Epithelial cell of esophagus (primary cell): ENCODE data around the gene NISCH.
A peak's percentile ranks its signal among the peaks of the same experiment; 100 is the strongest.

Source experiments
- DNase-seq: peaks from one replicate; pipeline ENCODE4 v3.0.0; 2010; ENCODE audit warnings: low read depth
- H3K4me3 ChIP-seq: 2 replicates; pipeline ENCODE4 v1.5.1; 2011; ENCODE audit warnings: mild to moderate bottlenecking, low read length, control low read depth
- TF ChIP-seq, protein P1 (sequence below): IDR thresholded peaks from 2 replicates; pipeline ENCODE4 v1.5.1; 2011; ENCODE audit warnings: low read depth, mild to moderate bottlenecking, low read length, control low read depth, inconsistent platforms; ENCODE audit not compliant: insufficient read depth; ENCODE audit errors: missing control alignments

NISCH gene

DNA sequence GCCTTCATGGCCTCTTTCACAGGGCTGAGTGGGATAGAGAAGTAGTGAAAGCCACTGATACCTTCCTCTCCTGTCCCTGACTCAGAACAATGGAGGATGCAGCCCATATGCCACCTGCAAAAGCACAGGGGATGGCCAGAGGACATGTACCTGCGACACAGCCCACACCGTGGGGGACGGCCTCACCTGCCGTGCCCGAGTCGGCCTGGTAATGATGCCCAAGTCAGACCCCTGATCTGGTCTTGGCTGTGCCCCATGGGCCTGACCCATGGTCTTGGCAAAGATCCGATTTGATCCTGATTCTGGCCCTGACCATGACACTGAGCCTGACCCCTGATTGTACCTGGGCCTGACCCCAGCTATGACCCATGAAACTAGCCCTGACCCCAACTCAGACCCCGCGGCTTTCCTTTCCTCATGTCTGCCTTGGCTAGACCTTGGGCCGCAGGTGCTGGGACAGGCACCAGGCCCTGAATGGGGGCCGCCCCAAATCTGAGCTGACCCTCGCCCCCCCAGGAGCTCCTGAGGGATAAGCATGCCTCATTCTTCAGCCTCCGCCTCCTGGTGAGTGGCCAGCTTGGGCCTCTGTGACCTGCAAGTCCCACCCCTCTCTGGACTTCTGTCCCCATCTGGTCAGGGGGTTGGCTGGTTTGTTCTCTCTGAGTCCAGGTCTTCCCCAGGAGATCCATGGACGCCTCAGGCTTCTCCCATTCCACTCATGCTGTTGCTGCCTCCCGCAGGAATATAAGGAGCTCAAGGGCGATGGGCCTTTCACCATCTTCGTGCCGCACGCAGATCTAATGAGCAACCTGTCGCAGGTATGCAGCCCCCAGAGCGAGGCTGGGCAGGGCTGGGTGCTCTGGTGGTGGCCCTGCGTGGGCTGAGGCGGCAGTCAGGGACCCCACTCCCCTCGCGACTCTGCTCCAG lies 62.7 kb downstream of the NISCH start:
- no peak for DNase-seq
- TF ChIP-seq, protein P1, sequence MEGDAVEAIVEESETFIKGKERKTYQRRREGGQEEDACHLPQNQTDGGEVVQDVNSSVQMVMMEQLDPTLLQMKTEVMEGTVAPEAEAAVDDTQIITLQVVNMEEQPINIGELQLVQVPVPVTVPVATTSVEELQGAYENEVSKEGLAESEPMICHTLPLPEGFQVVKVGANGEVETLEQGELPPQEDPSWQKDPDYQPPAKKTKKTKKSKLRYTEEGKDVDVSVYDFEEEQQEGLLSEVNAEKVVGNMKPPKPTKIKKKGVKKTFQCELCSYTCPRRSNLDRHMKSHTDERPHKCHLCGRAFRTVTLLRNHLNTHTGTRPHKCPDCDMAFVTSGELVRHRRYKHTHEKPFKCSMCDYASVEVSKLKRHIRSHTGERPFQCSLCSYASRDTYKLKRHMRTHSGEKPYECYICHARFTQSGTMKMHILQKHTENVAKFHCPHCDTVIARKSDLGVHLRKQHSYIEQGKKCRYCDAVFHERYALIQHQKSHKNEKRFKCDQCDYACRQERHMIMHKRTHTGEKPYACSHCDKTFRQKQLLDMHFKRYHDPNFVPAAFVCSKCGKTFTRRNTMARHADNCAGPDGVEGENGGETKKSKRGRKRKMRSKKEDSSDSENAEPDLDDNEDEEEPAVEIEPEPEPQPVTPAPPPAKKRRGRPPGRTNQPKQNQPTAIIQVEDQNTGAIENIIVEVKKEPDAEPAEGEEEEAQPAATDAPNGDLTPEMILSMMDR: no peak
- no peak overlapping the region for H3K4me3 ChIP-seq

DNA sequence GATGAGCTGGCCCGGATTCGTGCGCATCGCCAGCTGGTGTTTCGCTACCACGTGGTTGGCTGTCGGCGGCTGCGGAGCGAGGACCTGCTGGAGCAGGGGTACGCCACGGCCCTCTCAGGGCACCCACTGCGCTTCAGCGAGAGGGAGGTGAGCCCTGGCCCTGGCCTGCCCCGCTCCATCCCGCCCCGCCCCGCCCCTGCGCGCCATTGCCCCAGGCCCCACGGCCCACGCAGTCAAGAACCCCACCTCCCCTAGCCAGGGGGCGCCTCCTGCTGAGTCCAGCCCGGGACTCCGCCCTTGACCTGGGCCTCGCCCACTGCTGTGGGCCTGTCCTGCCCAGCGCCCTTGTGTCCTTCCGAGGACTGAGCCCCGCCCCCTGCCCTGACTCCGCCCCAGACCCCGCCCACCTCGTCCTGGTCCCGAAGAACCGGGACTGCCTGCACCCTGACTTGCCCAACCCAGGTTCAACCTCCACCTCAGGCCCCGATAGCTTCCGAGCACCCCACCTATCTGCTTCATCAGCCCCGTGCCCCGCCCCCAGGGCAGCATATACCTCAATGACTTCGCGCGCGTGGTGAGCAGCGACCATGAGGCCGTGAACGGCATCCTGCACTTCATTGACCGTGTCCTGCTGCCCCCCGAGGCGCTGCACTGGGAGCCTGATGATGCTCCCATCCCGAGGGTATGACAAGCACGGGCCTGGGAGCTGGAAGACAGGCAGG lies 63.5 kb downstream of the NISCH start:
- TF ChIP-seq, protein P1: no peak
- peak; percentile 24 for DNase-seq
- peak overlapping the region; percentile 27 for H3K4me3 ChIP-seq

GRCh38 chr3:52519445-52520140 lies 64.2 kb downstream of the NISCH start:
- TF ChIP-seq, protein P1: no peak
- H3K4me3 ChIP-seq: no peak overlapping the region
- no peak for DNase-seq

GRCh38 chr3:52520141-52520667 lies 64.8 kb downstream of the NISCH start:
- no peak for DNase-seq
- H3K4me3 ChIP-seq: no peak overlapping the region
- TF ChIP-seq, protein P1: no peak

- TF ChIP-seq, protein P1: no peak
- H3K4me3 ChIP-seq: no peak overlapping the region
- no peak for DNase-seq
Measured at GRCh38 chr3:52520716-52521487, 65.5 kb downstream of the NISCH start.

- no peak overlapping the region for H3K4me3 ChIP-seq
- no peak for DNase-seq
- TF ChIP-seq, protein P1: no peak
Measured at GRCh38 chr3:52521488-52521824, 66.1 kb downstream of the NISCH start.
